Kidney epithelial cell (primary cell): ENCODE measurements around the gene CANX. TPM values are rescaled to one million over a fixed set of nuclear protein-coding genes. Genes with fewer than 3 reads are reported as not detected.

Source experiments
- DNase-seq: peaks from one replicate; pipeline ENCODE4 v3.0.0-alpha.2; 2010; ENCODE audit warnings: low read depth
- H3K27me3 ChIP-seq: 2 replicates; pipeline ENCODE4 v1.6.0; 2011; ENCODE audit warnings: low read length; ENCODE audit not compliant: control insufficient read depth, insufficient read depth
- H3K36me3 ChIP-seq: 2 replicates; pipeline ENCODE4 v1.5.1; 2011; ENCODE audit warnings: low read length; ENCODE audit not compliant: control insufficient read depth, insufficient read depth
- H3K4me3 ChIP-seq: 2 replicates; pipeline ENCODE4 v1.5.1; 2011; ENCODE audit warnings: low read depth, mild to moderate bottlenecking, control low read depth, low read length
- total RNA-seq: library from RNA; depleted of rRNA; stranded (reverse); fragments of >200 nt; gene quantifications from 2 replicates; pipeline ENCODE4 v1.2.3, GENCODE V29; 2015
- TF ChIP-seq, protein P1 (sequence below): IDR thresholded peaks from 2 replicates; pipeline ENCODE4 v1.5.1; 2011; ENCODE audit warnings: mild to moderate bottlenecking, moderate library complexity, low read length, control low read depth, inconsistent platforms; ENCODE audit not compliant: insufficient read depth, poor library complexity, severe bottlenecking

The CANX gene
- total RNA-seq, 1 donor from 2014 or later, result 649 TPM

DNA sequence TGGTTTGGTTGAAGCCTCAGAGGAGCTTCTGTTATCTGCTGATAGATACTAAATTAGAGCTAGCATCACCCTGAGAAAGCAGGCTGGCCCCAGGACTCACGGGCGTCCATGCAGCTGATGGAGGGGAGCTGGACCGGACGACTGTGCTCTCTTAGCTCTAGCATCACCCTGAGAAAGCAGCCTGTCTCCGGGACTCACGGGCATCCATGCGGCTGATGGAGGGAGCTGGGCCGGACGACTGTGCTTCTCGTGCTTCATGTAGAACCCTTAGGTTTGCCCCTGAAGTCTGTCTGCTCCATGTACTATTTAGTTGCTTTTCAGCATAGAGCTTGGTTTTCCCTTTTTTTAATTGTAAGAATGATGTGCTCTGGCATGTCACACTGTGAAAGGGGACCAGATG lies 78.7 kb downstream of the CANX start:
- TF ChIP-seq, protein P1, sequence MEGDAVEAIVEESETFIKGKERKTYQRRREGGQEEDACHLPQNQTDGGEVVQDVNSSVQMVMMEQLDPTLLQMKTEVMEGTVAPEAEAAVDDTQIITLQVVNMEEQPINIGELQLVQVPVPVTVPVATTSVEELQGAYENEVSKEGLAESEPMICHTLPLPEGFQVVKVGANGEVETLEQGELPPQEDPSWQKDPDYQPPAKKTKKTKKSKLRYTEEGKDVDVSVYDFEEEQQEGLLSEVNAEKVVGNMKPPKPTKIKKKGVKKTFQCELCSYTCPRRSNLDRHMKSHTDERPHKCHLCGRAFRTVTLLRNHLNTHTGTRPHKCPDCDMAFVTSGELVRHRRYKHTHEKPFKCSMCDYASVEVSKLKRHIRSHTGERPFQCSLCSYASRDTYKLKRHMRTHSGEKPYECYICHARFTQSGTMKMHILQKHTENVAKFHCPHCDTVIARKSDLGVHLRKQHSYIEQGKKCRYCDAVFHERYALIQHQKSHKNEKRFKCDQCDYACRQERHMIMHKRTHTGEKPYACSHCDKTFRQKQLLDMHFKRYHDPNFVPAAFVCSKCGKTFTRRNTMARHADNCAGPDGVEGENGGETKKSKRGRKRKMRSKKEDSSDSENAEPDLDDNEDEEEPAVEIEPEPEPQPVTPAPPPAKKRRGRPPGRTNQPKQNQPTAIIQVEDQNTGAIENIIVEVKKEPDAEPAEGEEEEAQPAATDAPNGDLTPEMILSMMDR, result no peak
- Histone ChIP-seq H3K36me3 (peaks cover 2% of the 10 kb centered on the region), H3K27me3 (no peaks in the 10 kb centered on the region), H3K4me3 (no peak overlapping the region)
- DNase-seq, result no peak

DNA sequence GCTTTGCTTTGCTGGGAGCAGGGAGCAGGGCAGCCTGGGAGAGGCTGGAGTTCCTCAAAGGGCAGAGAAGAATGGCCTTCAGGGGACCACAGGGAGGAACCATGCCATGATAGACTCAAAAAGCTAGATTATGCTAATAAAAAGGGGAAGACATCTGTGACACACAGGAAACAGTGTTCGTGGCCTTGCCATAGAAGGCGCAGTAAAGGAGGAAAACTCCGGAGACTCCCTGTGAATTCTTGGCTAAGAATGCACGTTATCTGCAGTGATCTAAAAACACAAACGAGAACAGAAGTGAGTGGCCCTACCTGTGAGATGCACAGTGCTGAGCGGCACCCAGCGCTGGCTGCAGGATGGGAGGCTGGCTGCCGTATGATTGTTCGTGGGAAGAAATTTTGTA lies 79.1 kb downstream of the CANX start:
- H3K4me3 ChIP-seq, result no peak overlapping the region
- TF ChIP-seq, protein P1, result no peak
- H3K27me3 ChIP-seq, result no peaks in the 10 kb centered on the region
- H3K36me3 ChIP-seq, result peaks cover 2% of the 10 kb centered on the region
- DNase-seq, result no peak

DNA sequence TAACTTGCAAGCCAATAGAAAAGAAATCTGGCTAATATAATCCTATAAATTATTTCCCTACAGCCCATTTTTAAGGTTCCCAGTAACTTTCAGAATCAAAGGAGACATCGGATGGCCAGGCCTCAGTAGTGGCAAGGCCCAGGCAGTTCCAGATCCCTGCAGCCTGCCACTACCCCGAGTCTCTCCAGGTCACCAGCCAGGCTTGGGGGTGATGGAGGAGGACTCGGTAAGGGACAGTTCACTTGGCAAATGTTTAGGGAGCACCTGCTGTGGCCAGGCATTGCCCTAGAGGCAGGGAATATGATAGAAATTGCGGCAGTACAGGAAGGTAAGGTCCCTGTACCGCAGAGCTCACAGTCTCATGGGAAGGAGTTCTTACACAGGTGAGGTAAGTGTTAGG lies 79.8 kb downstream of the CANX start:
- peaks cover 2% of the 10 kb centered on the region for H3K36me3 ChIP-seq
- no peaks in the 10 kb centered on the region for H3K27me3 ChIP-seq
- TF ChIP-seq, protein P1, result no peak
- no peak overlapping the region for H3K4me3 ChIP-seq
- DNase-seq, result no peak

DNA sequence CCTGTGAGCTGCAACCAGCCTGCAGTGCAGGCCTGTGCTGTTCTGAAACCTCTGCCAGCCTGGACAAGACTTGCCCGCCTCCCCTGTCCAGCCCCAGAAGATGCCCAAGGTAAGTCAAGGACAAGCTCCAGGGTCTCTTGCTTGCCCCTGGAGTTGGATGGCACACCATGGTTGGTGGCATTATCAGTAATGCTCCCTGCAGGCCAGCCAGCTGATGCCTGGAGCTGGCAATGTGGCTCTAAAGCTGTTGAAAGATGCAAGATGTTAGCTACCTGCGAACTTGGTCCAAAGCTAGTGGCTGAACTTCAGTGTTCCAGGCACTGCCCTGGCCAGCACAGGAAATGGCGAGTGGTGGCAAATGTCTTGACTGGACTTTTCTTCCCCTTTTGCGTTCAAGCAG lies 81.1 kb downstream of the CANX start:
- Histone ChIP-seq H3K27me3 (no peaks in the 10 kb centered on the region), H3K4me3 (no peak overlapping the region), H3K36me3 (no peaks in the 10 kb centered on the region)
- TF ChIP-seq, protein P1, result no peak
- no peak for DNase-seq

DNA sequence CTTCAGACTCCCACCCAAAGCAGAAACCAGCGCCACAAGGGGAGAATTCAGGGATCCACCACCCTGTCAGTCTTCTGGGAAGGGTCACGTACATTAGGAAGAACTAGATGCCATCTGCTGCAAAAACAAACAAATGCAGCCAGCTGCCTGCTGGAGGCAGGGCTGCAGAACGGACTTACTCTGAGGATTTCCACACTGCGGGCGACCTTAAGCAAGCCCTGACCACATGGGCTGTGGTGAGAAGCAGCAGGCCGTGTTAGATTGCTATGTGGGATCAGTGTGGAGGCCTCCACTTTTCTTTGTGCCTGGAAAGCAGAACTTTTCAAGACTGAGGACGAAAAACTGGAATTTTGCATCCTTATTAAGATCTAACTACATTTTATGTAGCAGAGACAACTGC lies 81.6 kb downstream of the CANX start:
- Histone ChIP-seq H3K27me3 (no peaks in the 10 kb centered on the region), H3K4me3 (no peak overlapping the region), H3K36me3 (no peaks in the 10 kb centered on the region)
- no peak for DNase-seq
- TF ChIP-seq, protein P1, result no peak

Other genes with a start within 250 kb of the CANX start
- gene RUFY1, start 148.4 kb upstream of the CANX start, total RNA-seq, result 43.8 and 56.5 TPM in 2 replicates
- 291 and 325 TPM in 2 replicates for gene HNRNPH1, start 75.3 kb upstream of the CANX start, total RNA-seq
- not detected in 2 replicates for gene CBY3, start 17.9 kb upstream of the CANX start, total RNA-seq
- gene MAML1, start 33.9 kb downstream of the CANX start, total RNA-seq, result 17.5 and 18.8 TPM in 2 replicates
- gene LTC4S, start 95.0 kb downstream of the CANX start, total RNA-seq, result 0.41 and 5.1 TPM in 2 replicates
- 540 and 586 TPM in 2 replicates for gene MGAT4B, start 107.9 kb downstream of the CANX start, total RNA-seq
- gene SQSTM1, start 121.9 kb downstream of the CANX start, total RNA-seq, result 905 and 956 TPM in 2 replicates
- gene MRNIP, start 159.8 kb downstream of the CANX start, total RNA-seq, result 18.7 and 25.7 TPM in 2 replicates
- 79.6 and 86.3 TPM in 2 replicates for gene TBC1D9B, start 208.9 kb downstream of the CANX start, total RNA-seq